HCT116 (cell line): ENCODE measurements around the gene INIP. TPM values are rescaled to one million over a fixed set of nuclear protein-coding genes. Genes with fewer than 3 reads are reported as not detected.

Experiments used
- ATAC-seq: fragments of 200-7000 bp; cut with Tn5 transposase; 2 replicates; pipeline ENCODE4 v1.9.1; 2020; ENCODE audit warnings: mild to moderate bottlenecking, moderate library complexity
- BruUV-seq: library from RNA; stranded (reverse); fragments of 400-500 nt; replicated peaks from 2 replicates; lab custom pipeline; 2021; lab: Mats Ljungman, UMichigan
- CTCF ChIA-PET: fragments of 300-600 bp; sonication (Branson Sonifier 250); formaldehyde crosslinking; loops from one replicate; lab custom pipeline; 2021; ENCODE audit warnings: antibody characterized with exemption; lab: Charles Lee
- POLR2A ChIA-PET: fragments of 300-600, 350-600 bp; sonication (Branson Sonifier 250); formaldehyde crosslinking; loops from one replicate; lab custom pipeline; 2021; ENCODE audit warnings: antibody characterized with exemption; lab: Charles Lee
- RAD21 ChIA-PET, 2 experiments: fragments of 300-600 bp; sonication (Branson Sonifier 250); formaldehyde crosslinking; loops; one replicate each; lab custom pipeline; 2023; ENCODE audit warnings: low total read pairs in 2 of 2; ENCODE audit not compliant: uncharacterized antibody in 2 of 2, unreplicated experiment in 2 of 2, low non-redundant PET in 1 of 2; lab: Charles Lee
- DNase-seq: peaks from one replicate; pipeline ENCODE4 v3.0.0-alpha.2; 2010; ENCODE audit warnings: low read depth, low spot score
- H2AFZ ChIP-seq: fragments of 200-600 bp; shearing (Covaris generic), sonication (generic); 2 replicates; pipeline ENCODE4 v1.6.1; 2017; ENCODE audit warnings: low read depth, mixed run types, mixed read lengths, antibody characterized with exemption, low read length; ENCODE audit not compliant: poor library complexity, severe bottlenecking
- H3K27ac ChIP-seq: 2 replicates; pipeline ENCODE4 v1.5.1; 2012; ENCODE audit warnings: low read depth, low read length
- H3K27me3 ChIP-seq: fragments of 200-600 bp; sonication (generic); 2 replicates; pipeline ENCODE4 v1.6.1; 2016; ENCODE audit warnings: mixed run types, low read length, mixed read lengths; ENCODE audit not compliant: insufficient read depth
- H3K36me3 ChIP-seq, 2 experiments: fragments of 200-500 bp in 1 of 2; fragments of 200-600 bp in 1 of 2; sonication (Bioruptor generic) in 1 of 2; sonication (generic) in 1 of 2; 2 replicates each; pipeline versions ENCODE4 v1.5.1 to v1.6.1; 2014 to 2016; ENCODE audit warnings: low read length in 2 of 2, inconsistent platforms in 1 of 2, mixed read lengths in 1 of 2, mixed run types in 1 of 2; ENCODE audit not compliant: insufficient read depth in 2 of 2, control insufficient read depth in 1 of 2
- H3K4me1 ChIP-seq, 2 experiments: fragments of 200-600 bp in 1 of 2; sonication (generic) in 1 of 2; 2 replicates each; pipeline versions ENCODE4 v1.5.1 to v1.6.1; 2012 to 2017; ENCODE audit warnings: low read length in 2 of 2, inconsistent platforms in 1 of 2, mild to moderate bottlenecking in 1 of 2, mixed read lengths in 1 of 2, mixed run types in 1 of 2, moderate library complexity in 1 of 2; ENCODE audit not compliant: insufficient read depth in 2 of 2, control insufficient read depth in 1 of 2
- H3K4me2 ChIP-seq: fragments of 200-600 bp; sonication (generic); 2 replicates; pipeline ENCODE4 v1.6.1; 2017; ENCODE audit warnings: mixed run types, low read length, mixed read lengths
- H3K4me3 ChIP-seq, 2 experiments: fragments of 200-600 bp in 1 of 2; sonication (generic) in 1 of 2; replicated peaks in 1 of 2; 2 replicates each; pipeline ENCODE4 v1.5.1; 2011 to 2016; ENCODE audit warnings: low read length in 2 of 2, control low read depth in 1 of 2, low read depth in 1 of 2, mild to moderate bottlenecking in 1 of 2, mixed read lengths in 1 of 2, mixed run types in 1 of 2
- H3K79me2 ChIP-seq: fragments of 200-600 bp; sonication (generic); 2 replicates; pipeline ENCODE4 v1.6.1; 2017; ENCODE audit warnings: mild to moderate bottlenecking, mixed run types, low read length, moderate library complexity, mixed read lengths; ENCODE audit not compliant: insufficient read depth
- H3K9ac ChIP-seq: fragments of 200-600 bp; sonication (generic); 2 replicates; pipeline ENCODE4 v1.6.1; 2016; ENCODE audit warnings: low read length, mixed read lengths
- H3K9me2 ChIP-seq: fragments of 200-600 bp; sonication (generic), shearing (Covaris generic); 2 replicates; pipeline ENCODE4 v1.6.1; 2017; ENCODE audit warnings: mixed run types, mild to moderate bottlenecking, moderate library complexity; ENCODE audit not compliant: insufficient read depth
- H3K9me3 ChIP-seq, 2 experiments: fragments of 200-500 bp in 1 of 2; fragments of 200-600 bp in 1 of 2; sonication (Bioruptor generic) in 1 of 2; sonication (generic) in 1 of 2; 2 replicates each; pipeline ENCODE4 v1.6.1; 2014 to 2017; ENCODE audit warnings: low read length in 2 of 2, mixed read lengths in 2 of 2, inconsistent platforms in 1 of 2, low read depth in 1 of 2, mild to moderate bottlenecking in 1 of 2, mixed run types in 1 of 2, moderate library complexity in 1 of 2; ENCODE audit not compliant: control insufficient read depth in 1 of 2, insufficient read depth in 1 of 2
- H4K20me1 ChIP-seq: fragments of 200-600 bp; sonication (generic), shearing (Covaris generic); 2 replicates; pipeline ENCODE4 v1.6.1; 2017; ENCODE audit warnings: mixed run types, mild to moderate bottlenecking, moderate library complexity; ENCODE audit not compliant: insufficient read depth
- EGR1 ChIP-seq: IDR thresholded peaks from 2 replicates; pipeline ENCODE4 v1.6.1; 2012; ENCODE audit warnings: low read depth
- EZH2 ChIP-seq: fragments of 200-600 bp; sonication (generic); IDR thresholded peaks from 2 replicates; pipeline ENCODE4 v1.6.1; 2017; ENCODE audit warnings: antibody characterized with exemption, mixed run types
- RAD21 ChIP-seq: IDR thresholded peaks from 2 replicates; pipeline ENCODE4 v1.6.1; 2012; ENCODE audit warnings: low read depth, mild to moderate bottlenecking
- SIN3A ChIP-seq: IDR thresholded peaks from 2 replicates; pipeline ENCODE4 v1.6.1; 2012; ENCODE audit warnings: low read depth
- SP1 ChIP-seq: IDR thresholded peaks from 2 replicates; pipeline ENCODE4 v1.6.1; 2012; ENCODE audit warnings: low read depth
- TCF7L2 ChIP-seq: IDR thresholded peaks from 2 replicates; pipeline ENCODE4 v1.7.0; 2011; ENCODE audit warnings: borderline replicate concordance, inconsistent platforms; ENCODE audit not compliant: insufficient read depth, insufficient read length; ENCODE audit errors: extremely low read depth
- ZFX ChIP-seq: fragments of 450-650 bp; IDR thresholded peaks from 2 replicates; pipeline ENCODE4 v1.6.1; 2017
- ZNF274 ChIP-seq: fragments of 200-500 bp; sonication (Bioruptor generic); IDR thresholded peaks from 2 replicates; pipeline ENCODE4 v1.6.1; 2014; ENCODE audit warnings: mild to moderate bottlenecking, low read depth, low read length, inconsistent platforms
- intact Hi-C: fragments of 100-400 bp; cut with micrococcal nuclease; formaldehyde crosslinking; loops from 2 replicates; pipeline ENCODE4 v1.10.0; 2022
- total RNA-seq: library from RNA; stranded (reverse); gene quantifications from one replicate; pipeline ENCODE4 v1.2.1, GENCODE V29; 2021; ENCODE audit not compliant: unreplicated experiment
- TF ChIP-seq, protein P1 (sequence below), 3 experiments: fragments of 200-600 bp in 1 of 3; sonication (generic) in 1 of 3; IDR thresholded peaks in 2 of 3; conservative IDR thresholded peaks in 1 of 3; 2 replicates each; pipeline ENCODE4 v1.5.1; 2012 to 2017; ENCODE audit warnings: low read depth in 2 of 3, low read length in 2 of 3, antibody characterized with exemption in 1 of 3, borderline replicate concordance in 1 of 3, control low read depth in 1 of 3, mild to moderate bottlenecking in 1 of 3, mixed read lengths in 1 of 3, mixed run types in 1 of 3, moderate library complexity in 1 of 3; ENCODE audit not compliant: insufficient read depth in 1 of 3

The INIP gene
- total RNA-seq, 1 experiment from 2014 or later: 28.9 TPM

DNA sequence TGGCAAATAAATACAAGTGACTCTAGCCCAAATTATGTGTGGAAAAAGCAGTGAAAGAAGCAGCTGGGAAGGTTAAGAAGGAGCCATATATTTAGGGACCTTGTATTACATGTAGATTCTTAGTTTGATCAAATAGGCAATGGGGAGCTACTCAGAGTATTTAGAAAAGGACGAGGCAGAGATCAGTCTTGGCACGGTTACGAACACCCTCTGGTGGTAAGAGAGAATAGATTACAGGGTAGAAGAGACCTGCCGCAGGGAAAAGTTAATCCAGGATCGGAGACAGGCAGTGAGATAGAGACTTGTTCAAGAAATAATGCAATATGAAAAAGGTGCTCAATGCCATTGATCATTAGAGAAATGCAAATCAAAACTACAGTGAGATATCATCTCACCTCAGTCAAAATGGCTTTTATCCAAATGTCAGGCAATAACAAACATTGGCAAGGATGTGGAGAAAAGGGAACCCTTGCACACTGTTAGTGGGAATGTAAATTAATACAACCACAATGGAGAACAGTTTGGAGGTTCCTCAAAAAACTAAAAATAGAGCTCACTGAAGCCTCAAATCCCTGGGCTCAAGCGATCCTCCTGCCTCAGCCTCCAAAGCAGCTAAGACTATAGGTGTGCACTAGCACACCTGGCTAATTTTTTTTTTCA, 12.0 kb downstream of the INIP start:
- intact Hi-C loops: loop anchor here (5.0 kb wide), 1 partner anchor 264 kb away; no protein-coding TSS in a partner anchor
- POLR2A ChIA-PET: interaction anchor here (0.9 kb wide), 1 partner anchor 12 kb away, joined by 3 read pairs; the partner anchor contains the start of gene INIP

More for the DNA sequence above, 12.0 kb downstream of the INIP start:
- H3K4me3 ChIP-seq: no peak overlapping the region
- H3K36me3 ChIP-seq: no peaks in the 10 kb centered on the region
- BruUV-seq: no TSS peak
- no peaks in the 10 kb centered on the region for H3K9me2 ChIP-seq
- TF ChIP-seq EZH2 (no peak), SIN3A (no peak), ZFX (no peak), RAD21 (peak; percentile 30; the same call in 1 of the 2 replicates), EGR1 (no peak), TCF7L2 (no peak), SP1 (no peak), ZNF274 (no peak)
- TF ChIP-seq, protein P1, sequence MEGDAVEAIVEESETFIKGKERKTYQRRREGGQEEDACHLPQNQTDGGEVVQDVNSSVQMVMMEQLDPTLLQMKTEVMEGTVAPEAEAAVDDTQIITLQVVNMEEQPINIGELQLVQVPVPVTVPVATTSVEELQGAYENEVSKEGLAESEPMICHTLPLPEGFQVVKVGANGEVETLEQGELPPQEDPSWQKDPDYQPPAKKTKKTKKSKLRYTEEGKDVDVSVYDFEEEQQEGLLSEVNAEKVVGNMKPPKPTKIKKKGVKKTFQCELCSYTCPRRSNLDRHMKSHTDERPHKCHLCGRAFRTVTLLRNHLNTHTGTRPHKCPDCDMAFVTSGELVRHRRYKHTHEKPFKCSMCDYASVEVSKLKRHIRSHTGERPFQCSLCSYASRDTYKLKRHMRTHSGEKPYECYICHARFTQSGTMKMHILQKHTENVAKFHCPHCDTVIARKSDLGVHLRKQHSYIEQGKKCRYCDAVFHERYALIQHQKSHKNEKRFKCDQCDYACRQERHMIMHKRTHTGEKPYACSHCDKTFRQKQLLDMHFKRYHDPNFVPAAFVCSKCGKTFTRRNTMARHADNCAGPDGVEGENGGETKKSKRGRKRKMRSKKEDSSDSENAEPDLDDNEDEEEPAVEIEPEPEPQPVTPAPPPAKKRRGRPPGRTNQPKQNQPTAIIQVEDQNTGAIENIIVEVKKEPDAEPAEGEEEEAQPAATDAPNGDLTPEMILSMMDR (IDR thresholded peaks at IDR 0.05 in 2 of 3, conservative IDR thresholded peaks at IDR 0.05 in 1 of 3; ENCODE audit: borderline replicate concordance in 1 of 3, insufficient read depth in 1 of 3, low read depth in 2 of 3, low read length in 2 of 3): peak in 2 of 3 experiments; percentile 19 to 34; a peak in 4 of 6 replicates
- no peak overlapping the region for H3K27ac ChIP-seq
- H3K27me3 ChIP-seq: no peaks in the 10 kb centered on the region
- no peaks in the 10 kb centered on the region for H3K4me1 ChIP-seq
- RAD21 ChIA-PET: interaction anchor here in 1 of 2 experiments (0.5 kb wide), 1 partner anchor 237 kb away, joined by 5 read pairs; no protein-coding TSS in a partner anchor
- no peak for DNase-seq
- H2AFZ ChIP-seq: no peak overlapping the region
- no peak overlapping the region for H3K9ac ChIP-seq
- H3K79me2 ChIP-seq: peaks cover 32% of the 10 kb centered on the region
- CTCF ChIA-PET: no interaction called here
- no peaks in the 10 kb centered on the region for H3K9me3 ChIP-seq
- 0 out of 2 replicates have a peak, but pooled peaks cover 4% of the 10 kb centered on the region for H4K20me1 ChIP-seq
- no peak overlapping the region for H3K4me2 ChIP-seq
- ATAC-seq: peak; percentile 78
